NAMALWA (cell line): ENCODE measurements around the gene EPN3.

Experiments
- DNase-seq: peaks from one replicate; pipeline ENCODE4 v3.0.0-alpha.2; 2015; ENCODE audit warnings: low spot score

EPN3 gene

DNA sequence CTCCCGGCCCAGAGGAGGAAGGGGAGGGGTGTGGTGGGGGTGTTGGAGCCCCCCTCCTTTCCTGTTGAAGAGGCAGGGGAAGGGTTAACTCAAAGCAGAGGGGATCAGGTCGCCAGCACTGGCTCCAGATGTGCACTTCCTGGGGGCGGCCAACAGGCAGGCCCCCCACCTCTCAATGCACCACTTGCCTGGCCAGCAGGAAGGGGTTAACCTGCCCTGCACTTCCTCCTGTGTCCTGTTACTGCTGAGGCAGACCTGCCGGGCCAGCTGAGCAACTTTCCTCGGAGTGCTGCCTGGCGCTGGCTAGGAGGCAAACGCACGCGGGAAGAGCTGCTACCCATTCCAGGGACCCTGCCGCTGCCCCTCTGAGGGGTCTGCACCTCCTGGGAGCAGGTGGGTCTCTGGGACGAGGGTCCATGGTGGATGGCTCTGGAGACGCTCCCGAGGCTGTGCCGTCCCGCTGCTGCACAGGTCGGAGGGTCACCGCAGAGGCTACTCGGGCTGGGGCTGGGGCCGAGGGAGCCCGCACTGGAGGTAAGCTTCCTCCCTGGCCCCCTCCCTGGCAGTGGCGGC, at the start of gene EPN3:
TSS of gene EPN3 (plus strand) at position 284 of the 573 bp plus-strand sequence. CDS start 3,822 bp downstream, outside the sequence.
- DNase-seq = no peak

DNA sequence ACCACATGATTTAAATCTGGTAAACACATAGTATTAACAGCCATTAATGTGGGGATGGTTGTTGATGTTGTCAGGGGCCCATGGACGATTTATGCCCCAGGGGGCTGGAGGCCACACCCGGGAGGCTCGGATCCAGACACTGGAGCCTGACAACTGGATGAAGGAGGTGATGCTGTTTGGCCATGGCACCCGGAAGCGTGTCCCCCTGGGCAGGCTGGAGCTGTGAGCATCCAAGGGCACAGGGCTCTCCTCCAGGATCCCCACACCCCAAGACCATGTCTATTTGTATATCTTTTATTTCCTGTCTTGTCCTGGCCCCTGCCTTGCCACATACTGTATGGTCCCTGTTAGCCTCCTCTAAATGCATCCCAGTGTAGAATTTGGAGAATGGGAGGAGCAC, 49.3 kb upstream of the EPN3 start:
- no peak for DNase-seq

DNA sequence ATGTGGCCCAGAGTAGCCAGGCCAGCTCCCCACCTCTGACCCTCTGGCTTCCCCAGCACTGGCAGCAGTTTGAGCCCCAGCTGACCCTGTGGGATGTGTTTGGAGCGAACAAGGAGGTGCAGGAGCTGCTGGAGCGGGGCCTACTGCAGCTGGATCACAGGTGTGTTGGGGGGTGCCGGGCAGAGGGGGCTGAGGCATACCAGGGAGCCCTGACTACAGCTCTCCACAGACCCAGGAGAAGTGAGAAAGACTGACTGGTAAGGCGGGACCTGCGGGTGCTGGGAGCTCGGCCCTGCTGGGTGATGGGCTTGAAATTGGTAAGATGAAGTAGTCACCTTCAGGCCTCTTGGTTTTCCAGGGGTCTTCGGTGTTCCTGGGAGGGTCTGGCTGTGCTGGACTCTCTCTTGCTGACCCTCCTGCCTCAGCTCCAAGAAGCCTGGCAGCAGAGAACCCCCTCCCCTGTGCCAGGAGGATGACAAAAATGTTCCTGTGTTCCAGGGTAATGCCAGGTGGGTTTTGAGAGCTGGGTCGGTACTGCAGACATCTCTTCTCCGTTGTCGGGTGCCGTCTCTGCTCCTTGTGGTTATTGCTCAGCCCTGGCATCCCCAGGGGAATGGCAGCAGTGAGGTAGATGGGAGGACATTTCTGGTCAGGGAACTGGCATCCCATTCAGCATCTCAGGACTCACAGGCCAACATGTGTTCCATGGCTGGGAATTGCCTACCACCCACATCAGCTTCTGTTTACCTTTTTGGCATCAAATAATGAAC, 48.0 kb upstream of the EPN3 start:
- DNase-seq = no peak

DNA sequence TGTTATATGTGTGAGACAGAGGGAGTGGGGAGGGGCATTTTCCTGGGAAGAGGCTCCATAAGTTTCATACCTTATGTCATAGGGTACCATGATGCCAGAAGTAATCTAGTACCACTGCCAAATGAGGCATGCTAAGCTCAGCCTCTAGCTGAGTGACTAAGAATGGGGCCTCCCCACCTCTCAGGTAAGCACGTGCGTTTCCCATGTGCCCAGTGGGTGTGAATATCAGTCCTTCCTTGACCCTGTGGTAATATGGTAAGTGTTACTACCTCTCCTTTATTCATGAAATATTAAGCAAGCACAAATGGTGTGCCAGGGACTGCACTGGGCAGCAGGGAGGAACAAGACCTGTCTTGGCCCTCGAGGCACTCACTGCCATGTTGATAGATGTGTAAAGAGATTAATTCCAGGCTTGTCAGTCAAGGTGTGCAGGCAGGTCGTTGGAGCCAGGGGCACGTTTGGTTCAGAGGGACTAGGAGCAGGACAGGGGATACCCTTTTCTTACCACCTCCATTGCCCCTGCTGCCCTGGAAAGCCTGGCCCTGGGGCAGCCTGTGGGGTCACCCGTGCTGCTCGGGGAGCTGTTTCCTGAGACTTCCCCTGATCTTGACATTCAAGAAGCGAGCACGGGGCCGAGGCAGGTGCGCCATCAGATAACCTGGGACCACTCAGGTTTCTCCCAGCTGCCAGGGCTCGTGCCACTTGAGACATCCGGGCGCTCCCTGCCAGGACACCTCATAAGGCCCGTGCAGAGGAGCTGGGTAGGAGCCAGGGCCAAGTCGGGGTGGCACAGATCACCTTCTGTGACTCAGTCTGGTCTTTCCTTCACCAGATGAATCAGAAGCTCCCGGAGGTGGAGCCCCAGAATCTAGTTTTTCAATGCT, 45.1 kb upstream of the EPN3 start:
- DNase-seq = no peak

DNA sequence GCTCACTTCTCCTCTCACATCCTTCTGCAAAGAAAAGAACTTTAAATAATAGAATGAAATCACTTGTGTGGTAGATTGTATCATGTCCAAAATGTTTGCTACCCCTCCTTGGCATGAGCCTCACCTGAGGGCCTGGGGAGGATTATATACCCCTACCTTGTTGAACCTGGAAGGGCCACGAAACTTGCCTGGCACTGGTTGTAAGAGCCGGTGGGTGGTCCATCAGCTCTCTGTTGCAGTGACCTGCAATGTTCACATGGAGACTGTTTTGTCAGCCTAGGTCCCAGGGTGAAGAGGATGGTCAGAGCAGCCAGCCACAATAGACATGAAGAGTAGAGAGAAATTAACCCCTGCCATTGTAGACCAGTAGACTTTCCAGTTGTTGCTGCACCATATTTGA, 43.7 kb upstream of the EPN3 start:
- DNase-seq = no peak

DNA sequence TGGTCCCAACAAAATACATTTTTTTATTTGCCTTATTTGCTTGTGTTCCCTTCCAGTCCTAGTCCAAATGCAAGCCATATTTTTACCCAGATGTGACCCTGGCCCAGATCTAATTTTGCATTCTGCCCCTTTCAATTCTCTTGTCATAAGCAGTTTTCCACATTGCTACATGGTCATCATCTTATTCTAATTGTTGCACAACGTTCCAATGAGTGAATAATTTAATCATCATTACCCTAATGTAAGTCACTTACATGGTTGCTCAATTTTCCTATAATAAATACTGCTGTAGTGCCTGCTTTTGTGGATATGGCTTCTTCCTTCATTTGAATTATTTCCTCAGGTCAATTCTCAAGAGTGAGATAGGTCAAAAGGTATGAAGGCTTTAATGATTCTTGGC, 41.0 kb upstream of the EPN3 start:
- DNase-seq = no peak

DNA sequence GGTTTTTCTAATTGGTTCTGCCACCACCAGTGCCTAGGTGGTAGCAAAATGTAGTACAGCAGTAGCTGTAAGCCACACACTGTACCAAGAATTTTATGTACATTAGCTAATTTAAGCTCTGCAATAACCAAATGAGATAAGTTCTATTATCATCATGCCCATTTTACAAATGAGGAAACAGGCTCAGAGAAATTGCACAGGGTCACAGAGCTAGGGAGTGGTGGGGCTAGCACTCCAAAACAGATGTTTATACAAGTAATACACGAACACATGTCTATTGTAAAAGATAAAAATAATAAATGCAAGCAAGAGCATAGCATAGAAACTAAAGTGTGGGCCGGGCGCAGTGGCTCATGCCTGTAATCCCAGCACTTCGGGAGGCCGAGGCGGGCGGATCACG, 40.3 kb upstream of the EPN3 start:
- no peak for DNase-seq

DNA sequence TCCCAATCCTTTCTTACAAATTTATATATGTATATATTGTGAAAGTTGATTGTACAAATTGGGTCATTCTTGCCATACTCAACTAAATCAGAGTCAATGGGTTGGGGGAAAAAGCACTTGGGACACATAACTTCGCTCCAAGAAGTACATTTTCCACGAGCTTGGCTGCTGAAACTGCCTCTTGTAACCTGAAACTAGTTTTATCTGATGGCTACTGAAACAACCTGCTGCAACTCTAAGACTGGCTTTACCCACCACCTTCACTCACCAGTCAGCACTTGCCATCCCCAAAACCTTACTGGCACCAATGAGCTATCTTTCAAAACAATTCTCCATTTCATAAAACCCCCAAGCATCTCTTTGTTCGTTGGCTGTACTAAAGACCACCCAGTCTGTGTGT, 38.8 kb upstream of the EPN3 start:
- DNase-seq = no peak

DNA sequence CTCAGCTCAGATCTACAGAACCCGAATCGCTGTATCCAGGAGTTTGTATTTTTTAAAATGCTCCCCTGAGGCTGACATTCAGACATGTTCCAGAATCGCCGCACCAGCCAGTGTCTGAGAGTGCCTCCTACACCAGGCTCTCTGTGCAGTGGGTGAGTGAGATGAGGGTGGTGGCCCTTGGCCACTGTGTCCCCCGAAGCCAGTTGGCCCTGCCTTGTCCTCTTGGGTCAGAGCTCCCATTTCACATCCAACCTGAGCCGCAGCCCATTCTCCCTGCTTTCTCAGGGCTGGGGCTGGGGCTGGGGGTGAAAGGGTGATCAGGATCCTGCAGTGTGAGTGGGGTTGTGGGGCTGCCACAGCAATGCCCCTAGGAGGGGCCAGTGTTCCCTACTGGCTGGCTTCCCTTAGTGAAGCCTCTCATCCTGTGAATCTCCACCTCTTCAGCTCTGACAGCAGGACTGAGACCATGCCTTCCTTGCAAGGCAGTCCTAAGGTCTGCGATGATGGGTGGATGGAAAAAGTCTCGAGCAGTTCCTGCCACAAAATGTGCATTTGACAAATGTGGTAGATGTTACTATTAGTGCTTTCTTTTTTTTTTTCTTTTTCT, 37.2 kb upstream of the EPN3 start:
- no peak for DNase-seq

DNA sequence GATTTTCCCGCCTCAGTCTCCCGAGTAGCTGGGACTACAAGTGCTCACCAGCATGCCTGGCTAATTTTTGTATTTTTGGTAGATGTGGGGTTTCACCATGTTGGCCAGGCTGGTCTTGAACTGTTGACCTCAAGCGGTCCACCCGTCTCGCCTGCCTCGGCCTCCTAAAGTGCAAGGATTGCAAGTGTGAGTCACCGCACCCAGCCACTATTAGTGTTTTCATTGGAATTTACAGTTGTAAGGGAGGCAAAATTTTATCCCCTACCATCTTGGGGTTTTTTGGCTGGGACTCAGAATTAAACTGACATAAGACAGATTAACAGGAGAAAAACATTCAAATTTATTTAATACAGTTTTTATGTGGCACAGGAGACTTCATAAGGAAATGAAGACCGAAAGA, 36.6 kb upstream of the EPN3 start:
- no peak for DNase-seq

DNA sequence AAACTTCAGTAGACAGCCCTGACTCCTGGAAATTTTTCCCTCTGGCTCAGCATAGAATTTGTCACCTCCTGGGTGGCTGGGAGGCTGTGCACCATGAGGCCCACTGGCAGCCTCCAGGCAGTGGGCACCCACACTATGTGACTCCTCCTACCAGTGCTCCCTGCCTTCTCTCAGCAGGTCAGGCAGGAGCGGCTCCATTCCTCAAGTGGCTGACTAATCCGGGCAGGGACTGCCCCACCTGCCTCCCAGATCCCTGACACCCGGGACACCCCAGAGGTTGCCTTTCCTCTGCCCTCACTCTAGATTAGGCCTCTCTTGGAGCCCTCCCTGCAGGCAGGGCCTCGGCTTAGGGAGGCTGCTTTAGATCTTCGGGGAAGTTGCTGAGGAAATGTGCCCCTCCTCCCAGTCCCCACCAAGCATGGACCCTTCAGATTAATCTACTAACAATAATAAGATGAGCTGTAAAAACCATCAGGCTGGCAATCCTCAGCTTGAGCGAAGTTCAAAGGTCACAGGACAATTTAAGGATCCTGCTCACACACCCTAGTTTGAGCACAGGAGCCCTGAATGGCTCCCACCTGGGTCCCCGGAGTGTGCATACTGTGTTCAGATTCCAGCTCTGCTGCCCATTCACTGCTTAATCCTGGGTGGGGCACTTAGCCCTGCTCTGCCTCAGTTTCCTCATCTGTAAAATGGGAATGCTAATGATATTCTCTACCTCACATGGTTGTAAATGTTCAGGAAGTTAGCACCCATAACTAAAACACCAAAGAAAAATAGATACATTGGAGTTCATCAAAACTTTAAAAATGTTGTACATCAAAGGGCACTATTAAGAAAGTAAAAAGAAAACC, 34.3 kb upstream of the EPN3 start:
- no peak for DNase-seq

DNA sequence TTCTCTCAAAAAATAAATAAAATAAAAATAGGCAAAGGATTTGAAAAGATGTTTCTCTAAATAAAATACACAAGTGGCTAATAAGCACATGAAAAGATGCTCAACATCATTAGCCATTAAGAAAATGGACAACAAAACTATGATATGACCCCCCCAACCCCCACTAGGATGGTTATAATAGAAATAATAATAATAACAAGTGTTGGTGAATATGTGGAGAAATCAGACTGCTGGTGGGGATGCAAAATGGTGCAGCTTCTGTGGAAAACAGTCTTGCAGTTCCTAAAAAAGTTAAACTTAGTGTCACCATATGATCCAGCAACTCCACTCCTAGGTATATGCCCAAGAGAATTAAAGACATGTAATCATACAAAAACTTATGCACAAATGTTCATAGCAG, 33.3 kb upstream of the EPN3 start:
- DNase-seq = no peak

DNA sequence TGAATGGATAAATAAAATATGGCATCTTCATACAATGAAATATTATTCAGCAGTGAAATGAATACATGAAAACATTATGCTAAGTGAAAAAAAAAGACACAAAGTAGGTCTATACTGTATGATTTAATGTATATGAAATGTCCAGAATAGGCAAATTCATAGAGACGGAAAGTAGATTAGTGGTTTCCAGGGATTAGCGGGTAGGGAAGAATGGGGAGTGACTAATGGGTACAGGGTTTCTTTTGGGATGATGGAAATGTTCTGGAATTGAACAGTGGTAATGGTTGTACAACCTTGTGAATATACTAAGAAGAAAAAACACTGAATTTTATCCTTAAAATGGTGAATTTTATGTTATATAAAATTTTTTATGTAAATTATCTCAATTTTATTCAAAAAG, 32.8 kb upstream of the EPN3 start:
- no peak for DNase-seq

DNA sequence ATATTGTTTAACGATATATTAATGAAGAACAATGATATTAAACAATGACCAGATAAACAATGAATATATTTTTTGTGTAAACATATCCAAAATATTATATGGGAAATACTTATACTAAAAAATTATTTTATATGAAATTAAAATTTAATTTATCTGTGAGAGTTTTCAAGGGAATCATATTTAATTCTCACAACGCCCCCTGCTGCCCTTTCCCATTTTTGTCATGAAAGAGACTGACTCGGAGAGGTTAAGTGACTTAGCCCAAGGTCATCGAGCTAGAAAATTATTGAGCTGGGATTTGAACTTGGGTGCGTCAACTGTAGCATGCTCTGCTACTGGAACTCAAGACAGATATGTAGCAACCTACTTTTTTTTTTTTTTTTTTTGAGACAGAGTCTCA, 31.5 kb upstream of the EPN3 start:
- DNase-seq = peak; percentile 50

DNA sequence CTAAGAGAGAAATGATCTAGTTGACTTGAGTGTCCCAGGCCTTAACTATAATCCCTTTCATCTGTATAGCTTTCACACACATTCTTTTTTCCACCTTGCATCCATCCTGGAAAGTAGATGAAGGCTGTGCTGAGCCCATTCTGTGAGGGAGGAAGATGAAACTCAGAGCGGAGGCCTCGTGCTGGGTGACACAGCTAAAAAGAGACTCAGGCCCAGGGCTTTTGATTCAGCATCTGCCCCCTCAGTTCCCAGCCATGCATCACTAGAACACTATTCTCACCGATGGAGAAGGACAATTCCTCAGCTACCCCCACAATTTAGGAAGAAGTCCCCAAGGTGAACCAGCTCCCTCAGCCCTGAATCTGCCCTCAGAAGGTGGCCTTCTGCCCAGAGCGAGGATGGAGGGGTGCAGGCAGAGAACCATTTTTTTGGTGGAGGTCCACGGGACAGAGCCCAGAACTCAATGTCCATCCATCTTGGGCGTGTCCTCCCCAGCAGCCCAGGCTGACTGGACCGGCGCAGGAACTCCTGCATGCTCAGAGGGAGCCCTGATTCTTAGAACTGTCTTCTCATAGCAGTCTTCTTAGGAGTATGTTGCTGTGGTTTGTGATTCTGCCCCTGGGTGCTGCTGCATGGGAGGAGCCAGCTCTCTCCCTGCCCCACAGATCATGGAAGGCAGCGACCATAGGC, 30.1 kb upstream of the EPN3 start:
- no peak for DNase-seq

DNA sequence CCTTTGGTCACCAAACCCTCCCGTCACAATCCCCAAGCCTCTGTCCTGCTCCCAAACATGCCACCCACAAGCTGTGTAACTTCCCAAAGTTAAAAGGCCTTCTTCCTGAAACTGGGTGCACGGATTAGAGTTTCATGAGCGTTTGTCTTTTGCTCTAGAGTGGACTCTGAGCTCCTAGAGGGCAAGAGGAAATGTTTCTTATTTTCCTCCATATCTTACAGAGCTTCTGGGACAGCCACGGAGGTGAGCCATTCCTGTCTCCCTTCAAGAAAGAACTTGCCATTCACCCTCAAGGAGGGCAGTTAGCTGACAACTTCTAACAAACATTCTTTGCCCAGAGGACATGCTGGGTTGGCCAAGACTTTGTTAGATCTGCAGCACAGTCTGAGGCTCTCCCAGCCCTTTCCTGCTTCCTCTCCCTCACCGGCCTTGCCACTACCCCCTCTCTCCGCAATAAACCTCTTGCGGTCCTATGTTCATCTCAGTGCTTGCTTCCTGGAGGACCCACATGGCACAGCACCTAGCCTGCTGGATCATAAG, 26.9 kb upstream of the EPN3 start:
- DNase-seq = no peak

DNA sequence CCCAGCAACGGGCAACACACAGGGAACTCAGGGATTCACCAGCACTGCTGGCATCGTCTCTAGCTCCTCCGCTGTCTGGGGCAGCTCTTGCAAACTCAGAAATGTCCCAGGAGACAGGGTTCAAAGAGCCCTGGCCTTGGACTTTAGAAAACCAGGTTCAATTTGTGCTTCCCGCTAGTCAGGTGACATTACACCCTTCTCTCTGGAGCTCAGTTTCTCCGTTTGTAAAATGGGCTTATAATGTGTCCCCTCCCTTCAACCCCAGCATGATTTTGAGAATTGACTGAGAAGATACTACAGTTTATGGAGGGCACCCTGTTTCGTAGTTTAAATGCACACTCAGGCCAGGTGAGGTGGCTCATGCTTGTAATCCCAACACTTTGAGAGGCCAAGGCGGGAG, 26.2 kb upstream of the EPN3 start:
- DNase-seq = no peak

DNA sequence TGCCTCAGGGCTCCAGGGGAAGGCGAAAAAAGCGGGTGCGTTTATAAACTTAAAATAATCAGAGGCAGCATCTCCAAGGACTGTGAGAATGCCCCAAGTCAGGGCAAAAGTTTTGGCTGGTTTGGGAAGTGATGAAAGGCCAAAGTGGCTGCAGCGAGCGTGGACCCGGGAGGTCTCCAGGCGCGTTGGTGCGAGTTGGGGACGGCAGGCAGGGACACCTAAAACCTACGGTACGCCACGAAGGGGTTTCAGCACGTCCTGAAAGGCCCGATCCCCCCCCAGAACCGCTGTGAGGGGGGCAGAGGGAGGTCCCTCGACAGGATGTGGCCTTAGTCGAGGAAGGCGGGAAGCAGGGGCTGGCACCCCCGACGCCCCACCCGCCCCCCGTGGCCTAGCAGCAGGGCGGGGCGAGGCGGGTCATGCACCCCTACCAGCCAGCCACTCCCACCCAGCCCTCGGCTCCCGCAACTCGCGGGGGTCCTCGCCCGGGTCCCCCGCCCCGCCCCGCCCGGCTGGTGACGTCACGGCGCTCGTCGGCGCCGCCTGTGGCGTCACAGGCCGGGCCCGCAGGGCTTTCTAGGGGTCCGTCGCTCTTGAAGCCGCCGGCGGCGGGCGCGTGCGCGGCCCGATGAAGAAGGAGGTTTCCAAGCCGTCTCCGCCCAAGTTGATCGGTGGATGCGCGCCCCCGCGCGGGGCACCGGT, 24.5 kb upstream of the EPN3 start, which contains the start of gene MYCBPAP:
TSS of gene MYCBPAP (plus strand) at position 569 of the 702 bp plus-strand sequence. CDS start 236 bp downstream, outside the sequence.
- DNase-seq = no peak

DNA sequence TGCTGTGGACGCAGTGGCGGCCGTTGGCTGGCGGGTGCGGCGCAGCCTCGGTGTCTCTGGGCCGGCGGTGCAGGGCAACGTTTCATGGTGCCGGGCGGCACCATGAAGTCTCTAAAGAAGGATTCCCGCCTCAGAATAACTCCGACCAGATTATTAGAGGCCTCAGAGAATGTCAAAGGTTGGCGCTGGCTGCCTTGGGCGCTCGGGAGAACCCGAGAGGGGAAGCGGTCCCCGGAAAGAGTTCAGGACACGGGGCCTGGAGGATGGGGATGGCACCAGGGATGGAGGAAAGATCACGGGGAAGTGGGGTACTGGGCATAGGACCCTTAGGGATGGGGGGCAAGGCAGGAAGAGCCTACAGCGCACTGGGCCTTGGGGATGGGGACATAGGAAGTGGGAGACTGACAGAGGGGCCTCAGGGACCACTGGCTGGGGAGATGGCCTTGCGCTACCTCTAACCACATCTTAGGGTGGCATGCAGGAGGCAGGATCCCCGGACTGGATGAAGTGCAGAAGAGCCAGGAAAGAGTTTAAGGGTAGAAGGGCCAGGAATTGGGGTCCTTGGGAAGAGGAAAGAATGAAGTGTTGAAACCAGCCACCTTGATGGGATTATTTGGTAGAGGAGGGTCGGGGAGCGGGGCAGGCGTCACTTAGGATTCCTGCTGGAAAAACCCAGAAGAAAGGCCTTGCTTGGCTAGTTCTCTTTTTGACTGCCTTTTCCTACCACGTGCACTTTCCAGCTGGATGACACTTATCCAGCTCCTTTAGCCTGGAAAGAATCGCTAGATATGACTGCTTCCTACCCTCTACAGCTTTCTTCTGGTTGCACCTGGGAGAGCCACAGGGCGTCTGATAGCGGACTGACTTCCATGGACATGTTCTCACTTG, 23.7 kb upstream of the EPN3 start:
- DNase-seq = no peak
